Neural cell (in vitro differentiated cells): ENCODE data around the gene ACTL10. TPM values are rescaled to one million over a fixed set of nuclear protein-coding genes. Genes with fewer than 3 reads are reported as not detected.

ENCODE experiments used
- H2AFZ ChIP-seq: fragments of 200-600, 300-800 bp; sonication (generic), shearing (Covaris generic); 2 replicates; pipeline ENCODE4 v1.6.0; 2014; ENCODE audit warnings: low read depth, mild to moderate bottlenecking, antibody characterized with exemption, low read length, moderate library complexity
- H3F3A ChIP-seq: fragments of 200-600 bp; shearing (Covaris generic); 2 replicates; pipeline ENCODE4 v1.6.1; 2016; ENCODE audit warnings: mild to moderate bottlenecking, moderate library complexity, mixed read lengths, antibody characterized with exemption, low read length; ENCODE audit not compliant: insufficient read depth, poor library complexity, severe bottlenecking
- H3K27ac ChIP-seq: fragments of 200-600, 300-800 bp; sonication (generic), shearing (Covaris generic); 2 replicates; pipeline ENCODE4 v1.5.1; 2014; ENCODE audit warnings: mild to moderate bottlenecking, low read length, moderate library complexity
- H3K27me3 ChIP-seq: fragments of 300-800, 200-600 bp; sonication (generic), shearing (Covaris generic); 2 replicates; pipeline ENCODE4 v1.6.0; 2014; ENCODE audit warnings: mild to moderate bottlenecking, low read depth, low read length, moderate library complexity; ENCODE audit not compliant: insufficient read depth
- H3K36me3 ChIP-seq: fragments of 300-800, 200-600 bp; sonication (generic), shearing (Covaris generic); 2 replicates; pipeline ENCODE4 v1.5.1; 2014; ENCODE audit warnings: mild to moderate bottlenecking, antibody characterized with exemption, low read length, moderate library complexity; ENCODE audit not compliant: insufficient read depth
- H3K4me2 ChIP-seq: fragments of 300-800, 200-600 bp; sonication (generic), shearing (Covaris generic); 2 replicates; pipeline ENCODE4 v1.6.0; 2014; ENCODE audit warnings: mild to moderate bottlenecking, low read length
- H3K4me3 ChIP-seq: fragments of 300-800, 200-600 bp; sonication (generic), shearing (Covaris generic); 2 replicates; pipeline ENCODE4 v1.5.1; 2014; ENCODE audit warnings: mild to moderate bottlenecking, low read length, moderate library complexity
- H3K79me2 ChIP-seq: fragments of 200-600 bp; shearing (Covaris generic); replicated peaks from 2 replicates; pipeline ENCODE4 v1.6.0; 2014; ENCODE audit warnings: mild to moderate bottlenecking, low read length, moderate library complexity; ENCODE audit not compliant: insufficient read depth
- H3K9ac ChIP-seq: fragments of 300-800, 200-600 bp; sonication (generic), shearing (Covaris generic); 2 replicates; pipeline ENCODE4 v1.6.1; 2016; ENCODE audit warnings: mild to moderate bottlenecking, low read length, mixed read lengths
- H3K9me2 ChIP-seq: fragments of 200-600 bp; shearing (Covaris generic); 2 replicates; pipeline ENCODE4 v1.6.1; 2016; ENCODE audit warnings: mild to moderate bottlenecking, low read length, mixed read lengths; ENCODE audit not compliant: insufficient read depth
- H3K9me3 ChIP-seq: fragments of 200-600, 300-800 bp; sonication (generic), shearing (Covaris generic); 2 replicates; pipeline ENCODE4 v1.6.1; 2016; ENCODE audit warnings: mild to moderate bottlenecking, mixed run types, low read length, moderate library complexity, mixed read lengths
- H4K20me1 ChIP-seq: fragments of 200-600 bp; shearing (Covaris generic); 2 replicates; pipeline ENCODE4 v1.6.1; 2016; ENCODE audit warnings: mild to moderate bottlenecking, mixed run types; ENCODE audit not compliant: insufficient read depth
- CTCF ChIP-seq: fragments of 450-650 bp; IDR thresholded peaks from 2 replicates; pipeline ENCODE4 v1.5.1; 2014; ENCODE audit warnings: antibody characterized with exemption, mild to moderate bottlenecking, moderate library complexity; ENCODE audit not compliant: poor library complexity, severe bottlenecking
- EP300 ChIP-seq: fragments of 450-650 bp; conservative IDR thresholded peaks from 2 replicates; pipeline ENCODE4 v1.6.1; 2014; ENCODE audit warnings: antibody characterized with exemption, mild to moderate bottlenecking, moderate library complexity; ENCODE audit not compliant: poor library complexity, severe bottlenecking
- EZH2 ChIP-seq: fragments of 200-600, 300-800 bp; shearing (Covaris generic), sonication (generic); IDR thresholded peaks from 2 replicates; pipeline ENCODE4 v1.6.1; 2014; ENCODE audit warnings: antibody characterized with exemption, low read length, borderline replicate concordance, mild to moderate bottlenecking; ENCODE audit not compliant: insufficient read depth, poor library complexity, severe bottlenecking
- MXI1 ChIP-seq: fragments of 450-650 bp; conservative IDR thresholded peaks from 2 replicates; pipeline ENCODE4 v1.6.1; 2014; ENCODE audit warnings: antibody characterized with exemption, mild to moderate bottlenecking; ENCODE audit not compliant: poor library complexity, severe bottlenecking
- POLR2AphosphoS5 ChIP-seq: IDR thresholded peaks from 2 replicates; pipeline ENCODE4 v1.6.1; 2012
- RAD21 ChIP-seq: fragments of 450-650 bp; conservative IDR thresholded peaks from 2 replicates; pipeline ENCODE4 v1.6.1; 2014; ENCODE audit warnings: antibody characterized with exemption, mild to moderate bottlenecking, moderate library complexity
- SMC3 ChIP-seq: fragments of 450-650 bp; conservative IDR thresholded peaks from 2 replicates; pipeline ENCODE4 v1.6.1; 2014; ENCODE audit warnings: antibody characterized with exemption, mild to moderate bottlenecking, moderate library complexity; ENCODE audit not compliant: poor library complexity
- TAF1 ChIP-seq: IDR thresholded peaks from 2 replicates; pipeline ENCODE4 v1.6.1; 2012; ENCODE audit warnings: low read depth
- polyA plus RNA-seq: library from polyadenylated mRNA; depleted of rRNA; stranded (reverse); fragments of >200 nt; gene quantifications from 2 replicates; pipeline ENCODE4 v1.2.3, GENCODE V29; 2014
- TF ChIP-seq, protein P1 (sequence below): IDR thresholded peaks from 2 replicates; pipeline ENCODE4 v1.6.1; 2012; ENCODE audit warnings: borderline replicate concordance

Gene ACTL10
- polyA plus RNA-seq, 1 donor from 2014 or later: not detected

DNA sequence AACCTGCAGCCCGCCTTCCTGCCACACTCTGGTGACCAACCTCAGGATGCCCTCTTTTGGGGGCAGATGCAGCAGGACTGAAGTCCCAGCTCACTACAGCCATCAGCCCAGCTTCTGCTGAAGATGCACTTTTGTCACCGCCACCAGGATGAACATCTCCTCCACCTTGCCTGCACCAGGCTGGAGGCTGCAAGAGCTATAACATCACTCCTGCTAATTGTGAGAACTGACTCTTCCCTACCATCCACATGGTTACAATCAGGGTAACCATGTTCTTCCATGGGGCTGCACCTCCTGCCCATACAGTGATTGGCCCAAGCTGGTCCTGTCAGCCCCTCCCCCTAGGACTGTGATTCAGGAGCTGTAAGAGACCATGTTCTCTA lies 2.0 kb upstream of the ACTL10 start:
- TF ChIP-seq EZH2 (no peak), RAD21 (no peak), CTCF (no peak), EP300 (no peak), TAF1 (no peak), MXI1 (no peak)
- no peaks in the 10 kb centered on the region for H4K20me1 ChIP-seq
- H3K4me3 ChIP-seq: peak overlapping the region; percentile 91
- H3F3A ChIP-seq: no peaks in the 10 kb centered on the region
- no peaks in the 10 kb centered on the region for H3K36me3 ChIP-seq
- H3K4me2 ChIP-seq: no peak overlapping the region
- no peak overlapping the region for H3K27ac ChIP-seq
- H3K9ac ChIP-seq: no peak overlapping the region
- no peaks in the 10 kb centered on the region for H3K9me2 ChIP-seq
- no peaks in the 10 kb centered on the region for H3K79me2 ChIP-seq
- H3K27me3 ChIP-seq: no peaks in the 10 kb centered on the region
- H3K9me3 ChIP-seq: no peaks in the 10 kb centered on the region
- H2AFZ ChIP-seq: no peak overlapping the region

- Histone ChIP-seq H3K79me2 (no peaks in the 10 kb centered on the region), H3K4me3 (no peak overlapping the region), H3K27me3 (no peaks in the 10 kb centered on the region), H3K27ac (no peak overlapping the region), H3K4me2 (no peak overlapping the region), H3K36me3 (no peaks in the 10 kb centered on the region), H3K9me3 (no peaks in the 10 kb centered on the region), H4K20me1 (no peaks in the 10 kb centered on the region), H2AFZ (no peak overlapping the region), H3F3A (no peaks in the 10 kb centered on the region), H3K9ac (no peak overlapping the region), H3K9me2 (no peaks in the 10 kb centered on the region)
- no peak for TF ChIP-seq POLR2AphosphoS5
- no peak for TF ChIP-seq EP300
- TF ChIP-seq EZH2: no peak
- no peak for TF ChIP-seq SMC3
- TF ChIP-seq TAF1: no peak
- no peak for TF ChIP-seq MXI1
- TF ChIP-seq CTCF: no peak
- TF ChIP-seq, protein P1, sequence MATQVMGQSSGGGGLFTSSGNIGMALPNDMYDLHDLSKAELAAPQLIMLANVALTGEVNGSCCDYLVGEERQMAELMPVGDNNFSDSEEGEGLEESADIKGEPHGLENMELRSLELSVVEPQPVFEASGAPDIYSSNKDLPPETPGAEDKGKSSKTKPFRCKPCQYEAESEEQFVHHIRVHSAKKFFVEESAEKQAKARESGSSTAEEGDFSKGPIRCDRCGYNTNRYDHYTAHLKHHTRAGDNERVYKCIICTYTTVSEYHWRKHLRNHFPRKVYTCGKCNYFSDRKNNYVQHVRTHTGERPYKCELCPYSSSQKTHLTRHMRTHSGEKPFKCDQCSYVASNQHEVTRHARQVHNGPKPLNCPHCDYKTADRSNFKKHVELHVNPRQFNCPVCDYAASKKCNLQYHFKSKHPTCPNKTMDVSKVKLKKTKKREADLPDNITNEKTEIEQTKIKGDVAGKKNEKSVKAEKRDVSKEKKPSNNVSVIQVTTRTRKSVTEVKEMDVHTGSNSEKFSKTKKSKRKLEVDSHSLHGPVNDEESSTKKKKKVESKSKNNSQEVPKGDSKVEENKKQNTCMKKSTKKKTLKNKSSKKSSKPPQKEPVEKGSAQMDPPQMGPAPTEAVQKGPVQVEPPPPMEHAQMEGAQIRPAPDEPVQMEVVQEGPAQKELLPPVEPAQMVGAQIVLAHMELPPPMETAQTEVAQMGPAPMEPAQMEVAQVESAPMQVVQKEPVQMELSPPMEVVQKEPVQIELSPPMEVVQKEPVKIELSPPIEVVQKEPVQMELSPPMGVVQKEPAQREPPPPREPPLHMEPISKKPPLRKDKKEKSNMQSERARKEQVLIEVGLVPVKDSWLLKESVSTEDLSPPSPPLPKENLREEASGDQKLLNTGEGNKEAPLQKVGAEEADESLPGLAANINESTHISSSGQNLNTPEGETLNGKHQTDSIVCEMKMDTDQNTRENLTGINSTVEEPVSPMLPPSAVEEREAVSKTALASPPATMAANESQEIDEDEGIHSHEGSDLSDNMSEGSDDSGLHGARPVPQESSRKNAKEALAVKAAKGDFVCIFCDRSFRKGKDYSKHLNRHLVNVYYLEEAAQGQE: no peak
- TF ChIP-seq RAD21: no peak
These were observed 517 bp downstream of the ACTL10 start for GRCh38 chr20:33667245-33667675.
